Measurements from ENCODE around the gene CDK12. TPM values are rescaled to one million over a fixed set of nuclear protein-coding genes. Genes with fewer than 3 reads are reported as not detected.
"Not testable (repeated sequence)": the region's sequence is repeated elsewhere in the genome, so short reads cannot be mapped to it uniquely, and the experiment has no call there.

Gene CDK12
- total RNA-seq, 4 donors from 2014 or later = 10.6 to 20.9 (median 14.2) TPM

DNA sequence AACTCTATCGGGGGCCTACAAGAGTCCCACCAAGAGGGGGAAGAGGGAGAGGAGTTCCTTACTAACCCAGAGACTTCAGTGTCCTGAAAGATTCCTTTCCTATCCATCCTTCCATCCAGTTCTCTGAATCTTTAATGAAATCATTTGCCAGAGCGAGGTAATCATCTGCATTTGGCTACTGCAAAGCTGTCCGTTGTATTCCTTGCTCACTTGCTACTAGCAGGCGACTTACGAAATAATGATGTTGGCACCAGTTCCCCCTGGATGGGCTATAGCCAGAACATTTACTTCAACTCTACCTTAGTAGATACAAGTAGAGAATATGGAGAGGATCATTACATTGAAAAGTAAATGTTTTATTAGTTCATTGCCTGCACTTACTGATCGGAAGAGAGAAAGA, 70.0 kb downstream of the CDK12 start:
- intact Hi-C loops (cut with DNase I; ENCODE audit: low total_unique reads) = no loop called here
- H3K4me1 ChIP-seq = no peaks in the 10 kb centered on the region
- no peak for TF ChIP-seq POLR2A (IDR thresholded peaks at IDR 0.05)
- TF ChIP-seq, protein P1, sequence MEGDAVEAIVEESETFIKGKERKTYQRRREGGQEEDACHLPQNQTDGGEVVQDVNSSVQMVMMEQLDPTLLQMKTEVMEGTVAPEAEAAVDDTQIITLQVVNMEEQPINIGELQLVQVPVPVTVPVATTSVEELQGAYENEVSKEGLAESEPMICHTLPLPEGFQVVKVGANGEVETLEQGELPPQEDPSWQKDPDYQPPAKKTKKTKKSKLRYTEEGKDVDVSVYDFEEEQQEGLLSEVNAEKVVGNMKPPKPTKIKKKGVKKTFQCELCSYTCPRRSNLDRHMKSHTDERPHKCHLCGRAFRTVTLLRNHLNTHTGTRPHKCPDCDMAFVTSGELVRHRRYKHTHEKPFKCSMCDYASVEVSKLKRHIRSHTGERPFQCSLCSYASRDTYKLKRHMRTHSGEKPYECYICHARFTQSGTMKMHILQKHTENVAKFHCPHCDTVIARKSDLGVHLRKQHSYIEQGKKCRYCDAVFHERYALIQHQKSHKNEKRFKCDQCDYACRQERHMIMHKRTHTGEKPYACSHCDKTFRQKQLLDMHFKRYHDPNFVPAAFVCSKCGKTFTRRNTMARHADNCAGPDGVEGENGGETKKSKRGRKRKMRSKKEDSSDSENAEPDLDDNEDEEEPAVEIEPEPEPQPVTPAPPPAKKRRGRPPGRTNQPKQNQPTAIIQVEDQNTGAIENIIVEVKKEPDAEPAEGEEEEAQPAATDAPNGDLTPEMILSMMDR (IDR thresholded peaks at IDR 0.05 in 4 of 5, conservative IDR thresholded peaks at IDR 0.05 in 1 of 5) = no peak

DNA sequence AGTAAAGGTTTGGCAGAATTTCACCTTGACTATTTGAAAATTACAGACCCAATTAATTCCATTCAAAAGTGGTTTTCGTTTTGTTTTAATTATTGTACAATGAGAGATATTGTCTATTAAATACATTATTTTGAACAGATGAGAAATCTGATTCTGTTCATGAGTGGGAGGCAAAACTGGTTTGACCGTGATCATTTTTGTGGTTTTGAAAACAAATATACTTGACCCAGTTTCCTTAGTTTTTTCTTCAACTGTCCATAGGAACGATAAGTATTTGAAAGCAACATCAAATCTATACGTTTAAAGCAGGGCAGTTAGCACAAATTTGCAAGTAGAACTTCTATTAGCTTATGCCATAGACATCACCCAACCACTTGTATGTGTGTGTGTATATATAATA, 72.6 kb downstream of the CDK12 start:
- DNase-seq (no peak), ATAC-seq (no peak)
- in situ Hi-C loops (cut with MboI; ENCODE audit: low sequenced_read_pairs in 4 of 4) = no loop called here
- Histone ChIP-seq H3K4me1 (no peaks in the 10 kb centered on the region), H3K36me3 (peaks cover 0 to 27% of the 10 kb centered on the region in 2 donors), H3K27me3 (no peaks in the 10 kb centered on the region), H3K27ac (no peak overlapping the region), H3K9me3 (no peaks in the 10 kb centered on the region), H3K4me3 (no peak overlapping the region)
- intact Hi-C loops (cut with DNase I; ENCODE audit: low total_unique reads) = no loop called here
- TF ChIP-seq POLR2A (IDR thresholded peaks at IDR 0.05) = no peak
- TF ChIP-seq, protein P1 (IDR thresholded peaks at IDR 0.05 in 4 of 5, conservative IDR thresholded peaks at IDR 0.05 in 1 of 5) = no peak

More for the DNA sequence above, 70.0 kb downstream of the CDK12 start:
- ATAC-seq = no peak
- Histone ChIP-seq H3K36me3 (peaks cover 0 to 52% of the 10 kb centered on the region in 2 donors), H3K4me3 (no peak overlapping the region), H3K27ac (no peak overlapping the region), H3K27me3 (no peaks in the 10 kb centered on the region), H3K9me3 (no peaks in the 10 kb centered on the region)
- DNase-seq = no peak
- in situ Hi-C loops (cut with MboI; ENCODE audit: low sequenced_read_pairs in 4 of 4) = no loop called here

DNA sequence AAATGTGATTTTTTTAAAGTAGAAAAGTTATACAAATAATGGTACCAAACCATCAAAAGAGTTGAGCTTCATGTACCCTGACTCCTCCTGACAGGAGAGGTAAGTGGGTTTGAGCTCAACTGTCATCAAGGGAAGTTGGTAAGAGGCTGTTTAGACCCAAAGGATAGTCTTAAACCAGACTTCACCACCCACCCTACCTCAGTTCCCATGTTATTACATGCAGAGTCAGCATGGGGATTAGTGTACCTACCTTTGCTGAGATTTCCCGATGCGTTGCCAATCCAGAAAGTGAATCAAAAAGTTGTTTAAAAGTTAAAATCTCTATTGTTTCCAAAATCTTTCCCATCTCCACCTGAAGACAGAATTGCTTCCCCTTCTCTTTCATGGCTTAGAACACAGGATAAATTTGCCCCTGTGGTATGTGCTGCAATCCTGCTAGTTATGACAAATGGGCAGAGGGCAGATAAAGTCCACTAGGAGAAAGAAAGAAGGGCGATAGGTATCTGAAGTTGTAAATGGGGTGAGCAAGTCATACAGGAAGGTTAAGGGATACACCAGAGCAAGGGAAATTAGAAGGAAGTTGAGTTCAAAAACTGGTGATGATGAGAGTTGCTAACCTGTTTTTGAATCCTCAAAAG, 73.6 kb downstream of the CDK12 start:
- Histone ChIP-seq H3K27me3 (no peaks in the 10 kb centered on the region), H3K27ac (no peak overlapping the region), H3K4me3 (no peak overlapping the region), H3K36me3 (peaks cover 0 to 17% of the 10 kb centered on the region in 2 donors), H3K9me3 (no peaks in the 10 kb centered on the region), H3K4me1 (no peaks in the 10 kb centered on the region)
- ATAC-seq (no peak), DNase-seq (no peak)
- in situ Hi-C loops (cut with MboI; ENCODE audit: low sequenced_read_pairs in 4 of 4) (no loop called here), intact Hi-C loops (cut with DNase I; ENCODE audit: low total_unique reads) (no loop called here)
- TF ChIP-seq POLR2A (IDR thresholded peaks at IDR 0.05) = no peak
- TF ChIP-seq, protein P1 (IDR thresholded peaks at IDR 0.05 in 4 of 5, conservative IDR thresholded peaks at IDR 0.05 in 1 of 5) = no peak

DNA sequence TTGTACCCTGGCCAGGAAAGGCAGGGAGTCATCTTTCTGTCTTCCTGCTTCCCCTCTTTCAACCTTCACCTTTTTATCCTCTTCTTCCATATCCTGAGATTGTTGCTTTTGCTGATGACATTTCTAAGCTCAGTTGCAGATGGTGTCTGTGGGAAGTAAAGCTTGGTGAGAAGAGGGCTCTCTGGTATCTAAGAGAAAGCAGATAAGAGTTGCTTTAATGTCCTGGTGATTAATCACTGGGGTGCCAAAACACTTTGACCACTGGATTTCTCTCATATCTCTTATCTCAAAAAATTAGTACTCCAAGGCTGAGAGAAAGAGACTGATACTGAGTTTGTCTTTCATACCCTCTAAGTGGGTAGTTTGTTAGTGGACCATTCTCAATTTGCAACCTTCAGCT, 75.2 kb downstream of the CDK12 start:
- Histone ChIP-seq H3K9me3 (no peaks in the 10 kb centered on the region), H3K27ac (no peak overlapping the region), H3K36me3 (peaks cover 0 to 1% of the 10 kb centered on the region in 2 donors), H3K27me3 (no peaks in the 10 kb centered on the region), H3K4me3 (no peak overlapping the region), H3K4me1 (no peaks in the 10 kb centered on the region)
- TF ChIP-seq, protein P1 (IDR thresholded peaks at IDR 0.05 in 4 of 5, conservative IDR thresholded peaks at IDR 0.05 in 1 of 5) = no peak
- TF ChIP-seq POLR2A (IDR thresholded peaks at IDR 0.05) = no peak
- in situ Hi-C loops (cut with MboI; ENCODE audit: low sequenced_read_pairs in 4 of 4) = no loop called here
- intact Hi-C loops (cut with DNase I; ENCODE audit: low total_unique reads) = no loop called here
- ATAC-seq = no peak
- DNase-seq = no peak

DNA sequence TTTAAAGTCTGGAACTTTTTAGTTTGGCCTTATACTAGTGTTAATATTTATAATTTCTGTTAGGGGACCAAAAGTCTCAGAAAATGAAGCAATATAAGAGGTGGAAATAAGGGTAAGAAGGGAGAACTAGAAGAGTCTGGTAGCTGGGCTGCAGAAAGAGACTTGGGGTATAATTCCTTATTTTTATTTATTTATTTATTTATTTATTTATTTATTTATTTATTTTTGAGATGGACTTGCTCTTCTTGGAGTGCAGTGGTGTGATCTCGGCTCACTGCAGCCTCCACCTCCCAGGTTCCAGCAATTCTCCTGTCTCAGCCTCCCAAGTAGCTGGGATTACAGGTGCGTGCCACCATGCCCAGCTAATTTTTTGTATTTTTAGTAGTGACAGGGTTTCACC, 76.1 kb downstream of the CDK12 start:
- H3K27me3 ChIP-seq; H3K27ac ChIP-seq; DNase-seq; intact Hi-C loops (cut with DNase I; ENCODE audit: low total_unique reads); in situ Hi-C loops (cut with MboI; ENCODE audit: low sequenced_read_pairs in 4 of 4); H3K36me3 ChIP-seq; ATAC-seq; H3K9me3 ChIP-seq; H3K4me3 ChIP-seq; H3K4me1 ChIP-seq: not testable (repeated sequence)

All from gastrocnemius medialis (tissue), 4 donors.